Activated T-cell treated with anti-CD3 and anti-CD28 coated beads, Interleukin-2, amount 50 U/mL, for 4 hours (primary cell): ENCODE measurements around the gene CC2D1A. TPM values are rescaled to one million over a fixed set of nuclear protein-coding genes. Genes with fewer than 3 reads are reported as not detected.

ENCODE experiments used
- ATAC-seq, 2 donors: fragments of 200-7000 bp; cut with Tn5 transposase; one replicate each; pipeline ENCODE4 v1.10.0; 2021
- DNase-seq: peaks from one replicate; pipeline ENCODE4 v3.0.0-alpha.2; 2020
- H3K27me3 Mint-ChIP-seq: one replicate; pipeline ENCODE4 v1.8.0; 2021; ENCODE audit warnings: low read depth, mixed read lengths
- H3K36me3 Mint-ChIP-seq: one replicate; pipeline ENCODE4 v1.8.0; 2022; ENCODE audit warnings: mixed read lengths; ENCODE audit not compliant: insufficient read depth
- H3K4me1 Mint-ChIP-seq: one replicate; pipeline ENCODE4 v1.8.0; 2021; ENCODE audit warnings: low read depth, mixed read lengths
- H3K4me3 Mint-ChIP-seq: one replicate; pipeline ENCODE4 v1.8.0; 2021; ENCODE audit warnings: mild to moderate bottlenecking, moderate library complexity, mixed read lengths
- H3K9me3 Mint-ChIP-seq: one replicate; pipeline ENCODE4 v1.8.0; 2021; ENCODE audit warnings: mixed read lengths
- total RNA-seq, 3 donors: library from RNA; stranded (reverse); gene quantifications; one replicate each; pipeline ENCODE4 v1.2.1, GENCODE V29; 2021

CC2D1A gene
- total RNA-seq, 3 donors from 2014 or later, result 34.1 to 40.2 (median 39.6) TPM

DNA sequence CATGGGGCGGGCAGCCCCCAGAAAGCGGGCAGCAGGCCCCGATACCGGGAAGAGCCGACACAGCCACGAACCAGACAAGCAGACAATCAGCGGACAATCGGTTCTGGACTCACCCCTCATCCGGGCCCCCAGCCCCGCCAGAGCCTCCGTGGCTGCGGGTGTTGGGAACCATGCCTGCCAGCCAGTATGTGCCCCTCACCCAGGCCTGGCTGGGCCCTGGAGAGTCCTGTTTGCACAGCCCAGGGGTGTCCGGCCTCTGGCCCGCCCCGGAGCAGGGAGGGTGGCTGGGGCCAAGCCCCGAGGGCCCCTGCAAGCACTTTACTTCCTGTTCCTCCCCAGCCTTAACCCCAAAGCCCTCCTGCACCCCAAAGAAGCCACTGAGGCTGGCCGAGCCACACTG is 24.4 kb downstream of the CC2D1A start:
- Mint-ChIP-seq H3K36me3 (peaks cover 4% of the 10 kb centered on the region), H3K27me3 (peaks cover 9% of the 10 kb centered on the region), H3K9me3 (no peaks in the 10 kb centered on the region), H3K4me3 (no peak overlapping the region), H3K4me1 (peaks cover 7% of the 10 kb centered on the region)
- no peak for ATAC-seq
- DNase-seq, result no peak

DNA sequence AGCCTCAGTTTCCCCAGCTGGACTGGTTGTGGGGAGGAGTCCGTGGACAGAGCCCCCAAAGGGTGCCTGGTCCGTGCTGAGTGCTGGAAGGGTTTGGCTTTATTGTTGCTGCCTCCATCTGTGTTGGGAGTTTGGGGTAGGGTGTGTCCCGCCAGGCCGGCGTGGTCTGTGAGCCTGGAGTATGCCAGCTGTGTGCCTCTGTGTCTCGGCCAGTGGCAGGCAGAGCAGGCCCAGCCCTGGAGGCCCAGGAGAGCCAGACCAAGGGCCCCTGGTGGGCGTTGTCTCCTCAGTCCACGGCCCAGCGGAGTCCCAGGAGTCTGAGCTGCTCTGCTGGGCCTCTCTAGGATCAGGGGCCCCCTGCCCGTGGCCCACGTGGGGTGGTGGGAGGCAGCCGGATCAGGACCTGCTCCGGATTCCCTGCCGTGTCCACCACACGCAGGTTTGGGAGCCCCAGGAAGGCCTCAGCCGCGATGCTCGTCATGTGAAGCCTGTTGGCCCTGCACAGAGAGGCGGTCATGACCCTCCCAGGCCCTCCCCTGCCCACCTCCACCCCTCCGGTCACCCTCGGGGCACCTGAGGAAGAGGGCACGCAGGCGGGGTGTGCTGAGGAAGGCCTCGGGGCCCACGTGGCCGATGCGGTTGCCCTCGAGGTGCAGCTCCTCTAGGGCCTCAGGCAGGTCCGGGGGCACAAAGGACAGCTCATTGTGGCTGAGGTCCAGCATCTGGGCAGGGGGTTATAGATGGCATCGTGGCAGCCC is 25.6 kb downstream of the CC2D1A start:
- Mint-ChIP-seq H3K4me1 (peaks cover 5% of the 10 kb centered on the region), H3K9me3 (no peaks in the 10 kb centered on the region), H3K4me3 (no peak overlapping the region), H3K36me3 (peaks cover 4% of the 10 kb centered on the region), H3K27me3 (peaks cover 9% of the 10 kb centered on the region)
- no peak for ATAC-seq
- no peak for DNase-seq

DNA sequence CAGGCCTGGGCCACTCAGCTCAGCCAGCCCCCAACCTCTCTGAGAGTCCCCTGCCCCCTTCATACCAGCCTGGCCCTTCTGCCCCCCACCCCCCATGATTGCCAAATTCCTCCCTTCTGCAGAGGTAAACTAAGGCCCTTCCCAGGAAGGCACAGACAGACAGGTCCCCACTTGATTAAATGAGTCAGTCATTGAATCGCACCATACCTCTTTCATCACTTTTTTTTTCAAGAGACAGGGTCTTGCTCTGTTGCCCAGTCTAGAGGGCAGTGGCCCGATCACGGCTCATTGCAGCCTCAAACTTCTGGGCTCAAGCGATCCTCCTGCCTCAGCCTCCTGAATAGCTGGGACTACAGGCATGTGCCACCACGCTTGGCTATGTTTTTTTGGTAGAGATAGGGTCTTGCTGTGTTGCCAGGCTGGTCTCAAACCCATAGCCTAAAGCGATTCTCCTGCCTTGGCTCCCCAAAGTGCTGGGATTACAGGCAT is 26.2 kb downstream of the CC2D1A start:
- Mint-ChIP-seq H3K4me3 (no peak overlapping the region), H3K4me1 (peaks cover 2% of the 10 kb centered on the region), H3K36me3 (peaks cover 4% of the 10 kb centered on the region), H3K27me3 (peaks cover 9% of the 10 kb centered on the region), H3K9me3 (no peaks in the 10 kb centered on the region)
- ATAC-seq (no peak), DNase-seq (no peak)

DNA sequence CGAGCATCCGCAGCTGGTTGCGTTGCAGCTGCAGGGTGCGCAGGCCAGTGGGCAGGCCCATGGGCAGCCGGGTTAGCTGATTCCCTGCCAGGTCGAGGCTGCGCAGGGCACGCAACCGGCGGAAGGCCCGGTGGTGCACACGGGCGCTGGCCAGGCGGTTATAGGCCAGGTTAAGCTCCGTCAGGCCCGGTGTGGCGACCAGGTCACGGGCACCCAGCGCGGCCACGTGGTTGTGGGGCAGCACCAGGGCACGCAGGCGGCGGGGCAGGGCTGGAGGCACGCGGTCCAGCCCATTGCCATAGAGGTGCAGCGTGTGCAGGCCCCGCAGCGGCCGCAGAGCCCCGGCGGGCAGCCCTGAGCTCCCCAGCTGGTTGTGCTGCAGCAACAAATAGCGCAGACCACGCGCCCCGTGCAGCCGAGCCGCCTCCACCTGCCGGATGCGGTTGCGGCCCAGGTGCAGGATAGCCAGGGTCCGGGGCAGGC is 27.0 kb downstream of the CC2D1A start:
- Mint-ChIP-seq H3K4me3 (no peak overlapping the region), H3K4me1 (no peaks in the 10 kb centered on the region), H3K9me3 (no peaks in the 10 kb centered on the region), H3K27me3 (peaks cover 13% of the 10 kb centered on the region), H3K36me3 (peaks cover 2% of the 10 kb centered on the region)
- no peak for DNase-seq
- no peak for ATAC-seq

DNA sequence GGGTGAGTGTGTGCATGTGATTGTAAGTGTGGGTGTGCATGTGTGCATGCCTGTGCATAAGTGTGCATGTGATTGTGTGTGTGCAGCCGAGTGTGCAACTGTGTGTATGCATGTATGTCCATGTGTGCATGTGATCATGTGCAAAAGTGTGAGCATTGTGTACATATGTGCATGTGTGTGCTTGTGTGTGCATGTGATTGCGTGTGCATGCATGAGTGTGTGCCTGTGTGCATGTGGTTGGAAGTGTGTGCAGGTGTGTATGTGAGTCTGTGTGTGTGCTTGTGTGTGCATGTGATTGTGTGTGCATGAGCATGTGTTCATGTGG is 28.7 kb downstream of the CC2D1A start:
- peaks cover 2% of the 10 kb centered on the region for H3K36me3 Mint-ChIP-seq
- no peak overlapping the region for H3K4me3 Mint-ChIP-seq
- no peaks in the 10 kb centered on the region for H3K4me1 Mint-ChIP-seq
- peaks cover 13% of the 10 kb centered on the region for H3K27me3 Mint-ChIP-seq
- no peak for DNase-seq
- no peak for ATAC-seq
- H3K9me3 Mint-ChIP-seq, result no peaks in the 10 kb centered on the region

DNA sequence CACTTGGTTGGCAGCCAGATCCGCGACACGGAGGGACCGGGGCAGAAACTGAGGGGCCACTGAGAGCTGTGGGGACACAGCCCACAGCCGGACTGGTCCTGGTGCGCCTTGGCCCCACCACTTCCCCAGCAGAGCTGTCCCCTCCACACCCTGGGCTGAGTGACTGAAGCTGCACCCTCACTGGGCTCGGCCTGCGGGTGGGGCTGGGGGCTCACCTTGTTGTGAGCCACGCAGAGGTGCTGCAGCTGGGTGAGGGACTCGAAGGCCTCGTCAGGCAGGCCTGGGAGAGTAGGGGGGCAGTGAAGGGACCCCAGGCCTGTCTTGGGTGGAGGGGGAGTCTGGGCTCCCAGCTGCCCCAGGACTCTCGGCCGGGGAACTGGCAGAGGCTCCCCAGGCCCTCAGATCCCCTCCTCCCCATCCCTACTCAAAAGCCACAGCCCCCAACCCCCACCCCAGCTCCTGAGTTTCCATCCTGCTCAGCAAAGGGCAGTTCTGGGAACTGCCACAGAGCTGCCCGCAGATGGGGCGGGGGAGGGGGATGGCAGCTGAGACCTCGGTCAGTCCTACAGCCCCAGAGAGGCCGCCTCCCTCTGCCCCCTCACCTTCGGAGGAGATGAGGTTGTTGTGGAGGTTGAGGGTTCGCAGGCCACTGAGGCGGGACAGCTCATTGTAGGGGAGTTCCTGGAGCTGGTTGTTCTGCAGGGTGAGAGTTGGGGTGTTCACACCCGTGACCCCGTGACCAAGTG is 29.9 kb downstream of the CC2D1A start:
- Mint-ChIP-seq H3K36me3 (no peaks in the 10 kb centered on the region), H3K4me1 (no peaks in the 10 kb centered on the region), H3K4me3 (no peak overlapping the region), H3K9me3 (no peaks in the 10 kb centered on the region), H3K27me3 (peaks cover 13% of the 10 kb centered on the region)
- no peak for ATAC-seq
- no peak for DNase-seq

DNA sequence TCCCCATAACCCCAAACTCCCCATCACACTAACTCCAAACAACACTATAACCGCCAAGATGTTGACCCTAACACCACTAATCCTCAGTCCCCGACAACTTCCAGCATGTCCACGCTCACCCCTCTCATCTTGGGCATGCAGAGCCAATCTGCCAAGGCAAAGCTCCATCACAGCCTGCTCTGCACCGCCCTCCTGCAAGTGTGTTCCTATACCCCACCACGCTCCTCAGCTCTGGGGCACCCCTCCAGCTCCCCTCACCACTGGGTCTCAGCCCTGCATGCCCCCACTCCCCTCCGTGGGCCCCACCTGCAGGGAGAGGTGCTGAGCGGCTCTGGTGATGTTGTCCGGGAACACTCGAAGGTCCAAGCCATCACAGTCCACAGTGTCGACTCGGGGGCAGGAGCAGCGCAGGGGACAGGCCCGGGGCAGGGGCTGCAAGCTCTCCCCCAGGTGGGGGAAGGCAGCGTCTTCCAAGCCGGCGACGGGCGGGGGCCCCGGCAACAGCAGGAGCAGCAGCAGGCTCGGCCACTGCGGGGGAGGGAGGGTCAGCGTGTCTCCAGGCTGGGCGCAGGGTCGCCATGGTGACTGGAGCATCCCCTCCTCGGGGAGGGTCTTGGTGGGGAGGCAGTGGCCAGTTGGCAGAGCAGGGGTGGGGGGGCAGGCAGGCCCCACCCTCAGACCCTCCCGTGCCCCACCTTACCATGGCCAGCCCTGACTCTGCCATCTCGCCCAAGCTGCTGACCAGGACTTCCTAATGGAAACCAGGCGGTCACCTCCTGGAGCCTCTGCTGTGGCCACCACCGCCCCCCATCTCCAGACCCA is 31.7 kb downstream of the CC2D1A start:
- Mint-ChIP-seq H3K36me3 (no peaks in the 10 kb centered on the region), H3K27me3 (peaks cover 13% of the 10 kb centered on the region), H3K4me3 (no peak overlapping the region), H3K9me3 (no peaks in the 10 kb centered on the region), H3K4me1 (no peaks in the 10 kb centered on the region)
- ATAC-seq (no peak), DNase-seq (no peak)

DNA sequence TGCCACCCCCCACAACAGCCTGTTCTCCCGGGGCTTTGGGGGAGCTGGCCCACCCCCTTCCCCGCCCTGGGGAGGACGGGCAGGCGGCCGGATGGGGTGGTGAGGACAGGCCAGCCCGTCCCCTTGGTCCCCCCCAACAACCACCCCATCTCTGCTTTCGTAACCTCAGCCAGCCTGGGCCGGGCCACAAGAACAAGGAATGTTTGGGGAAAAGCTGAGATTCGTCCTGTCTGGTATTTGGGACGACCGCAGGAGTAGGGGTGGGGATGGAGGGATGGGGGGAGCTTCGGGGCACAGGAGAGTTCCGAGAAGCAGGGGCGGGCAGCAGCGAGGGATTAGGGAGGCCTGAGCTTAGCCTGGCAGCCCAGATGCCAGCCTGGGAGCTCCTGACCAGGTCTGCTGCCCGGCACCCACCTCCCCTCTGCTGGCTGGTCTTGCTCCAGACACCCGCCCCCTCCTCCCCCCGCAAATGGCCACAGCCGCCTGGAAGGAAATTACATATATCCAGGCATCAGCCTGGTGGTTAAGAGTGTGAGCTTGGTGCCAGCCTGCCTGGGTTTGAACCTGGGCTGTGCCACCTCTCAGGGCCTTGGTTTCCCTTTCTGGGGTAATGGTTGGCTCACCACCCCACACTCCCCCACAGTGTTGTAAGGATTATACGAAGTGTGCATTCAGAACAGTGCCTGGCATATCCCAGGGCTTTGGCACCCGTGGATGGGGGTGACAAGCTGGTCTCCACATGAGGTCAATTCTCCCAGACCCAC is 32.5 kb downstream of the CC2D1A start, which contains the start of gene PODNL1:
TSS of gene PODNL1 (minus strand) at position 117 of the 764 bp plus-strand sequence. CDS start 236 bp downstream, outside the sequence.
- H3K4me3 Mint-ChIP-seq, result no peak within 1 kb of the TSS
- H3K4me1 Mint-ChIP-seq, result no peaks in the 10 kb centered on the region
- ATAC-seq, result no peak
- peaks cover 9% of the 10 kb centered on the region for H3K27me3 Mint-ChIP-seq
- no peaks in the 10 kb centered on the region for H3K9me3 Mint-ChIP-seq
- H3K36me3 Mint-ChIP-seq, result no peaks in the 10 kb centered on the region
- no peak for DNase-seq

DNA sequence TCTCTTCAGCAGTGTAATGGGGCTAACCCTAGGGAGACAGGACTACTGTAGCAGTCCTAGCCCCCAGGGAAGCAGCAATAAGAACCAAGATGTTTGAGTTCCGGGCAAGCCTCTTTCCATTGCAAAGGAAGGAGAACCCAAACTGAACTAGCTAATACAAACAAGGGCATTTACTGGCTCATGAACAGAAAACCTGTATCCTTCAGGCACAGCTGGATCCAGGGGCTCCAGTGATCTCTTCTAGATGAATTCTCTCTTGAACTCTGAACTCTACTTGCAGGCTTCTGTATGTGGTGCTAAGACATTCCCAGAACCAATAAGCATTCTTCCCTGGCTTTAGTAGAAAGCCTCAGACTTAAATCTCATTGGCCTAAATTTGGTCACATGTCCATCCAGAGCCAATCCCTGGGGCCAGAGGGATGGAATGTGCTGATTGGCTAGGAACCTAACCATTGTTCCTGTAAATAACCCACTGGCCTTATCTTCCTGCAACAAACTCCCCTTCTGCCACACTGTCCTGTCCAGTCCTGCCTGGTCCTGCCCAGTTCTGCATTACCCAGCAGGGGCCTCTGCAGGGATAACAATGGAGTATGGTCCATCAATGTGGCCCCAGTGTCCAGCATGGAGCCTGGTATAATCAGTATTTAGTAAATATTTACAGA is 36.2 kb downstream of the CC2D1A start:
- peaks cover 4% of the 10 kb centered on the region for H3K27me3 Mint-ChIP-seq
- no peak overlapping the region for H3K4me3 Mint-ChIP-seq
- H3K4me1 Mint-ChIP-seq, result no peaks in the 10 kb centered on the region
- no peaks in the 10 kb centered on the region for H3K36me3 Mint-ChIP-seq
- DNase-seq, result no peak
- no peaks in the 10 kb centered on the region for H3K9me3 Mint-ChIP-seq
- no peak for ATAC-seq

DNA sequence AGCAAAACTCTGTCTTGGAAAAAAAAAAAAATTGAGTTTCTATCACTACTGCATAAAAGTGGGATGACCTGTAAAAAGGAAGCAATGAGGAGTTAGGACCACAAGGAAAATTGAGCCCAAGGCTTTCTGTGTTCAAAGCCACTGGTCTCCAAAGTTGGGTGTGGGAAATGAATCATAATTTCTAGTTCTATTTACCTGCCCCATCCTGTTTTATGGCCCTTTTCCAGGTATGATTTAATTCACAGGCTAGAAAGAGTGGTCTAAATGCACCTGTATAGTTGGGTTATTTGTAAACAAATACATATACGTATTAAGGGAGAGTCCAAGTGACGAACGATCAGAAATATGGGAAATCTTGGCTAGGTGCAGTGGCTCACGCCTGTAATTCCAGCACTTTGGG is 40.4 kb downstream of the CC2D1A start:
- no peaks in the 10 kb centered on the region for H3K36me3 Mint-ChIP-seq

DNA sequence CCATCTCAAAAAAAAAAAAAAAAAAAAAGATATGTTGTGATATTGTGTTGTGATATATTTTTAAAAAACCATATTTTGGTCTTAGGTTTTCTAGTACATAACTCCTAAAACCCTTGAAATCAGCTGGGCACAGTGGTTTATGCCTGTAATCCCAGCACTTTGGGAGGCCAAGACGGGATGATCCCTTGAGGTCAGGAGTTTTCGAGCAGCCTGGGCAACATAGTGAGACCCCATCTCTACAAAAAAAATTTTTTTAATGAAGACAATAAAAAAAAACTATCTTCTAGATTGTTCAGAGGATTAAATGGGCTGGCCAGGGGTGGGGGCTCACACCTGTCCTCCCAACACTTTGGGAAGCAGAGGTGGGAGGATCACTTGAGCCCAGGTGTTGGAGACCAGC is 45.0 kb downstream of the CC2D1A start:
- DNase-seq, result no peak

More for the DNA sequence above, 40.4 kb downstream of the CC2D1A start:
- Mint-ChIP-seq H3K9me3 (no peaks in the 10 kb centered on the region), H3K4me3 (no peak overlapping the region), H3K27me3 (no peaks in the 10 kb centered on the region), H3K4me1 (no peaks in the 10 kb centered on the region)
- ATAC-seq (no peak), DNase-seq (no peak)

DNA sequence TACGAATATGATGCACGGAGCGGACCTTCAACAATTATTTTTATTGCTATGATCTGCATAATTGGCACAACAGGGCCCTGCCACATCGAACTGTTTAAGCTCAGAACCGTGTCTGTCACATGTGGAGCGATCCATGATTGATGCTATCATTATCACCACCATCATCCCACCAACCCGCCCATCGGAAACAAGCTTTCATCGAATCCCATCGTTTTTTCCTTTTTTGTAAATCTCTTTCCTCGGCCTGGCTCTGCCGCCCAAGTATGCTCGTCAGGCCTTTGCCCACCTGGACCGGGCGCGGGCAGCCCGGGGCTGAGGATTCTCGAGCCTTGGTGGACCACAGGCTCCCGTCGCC is 45.8 kb downstream of the CC2D1A start:
- no peak for DNase-seq
- Mint-ChIP-seq H3K27me3 (no peaks in the 10 kb centered on the region), H3K4me1 (peaks cover 22% of the 10 kb centered on the region), H3K4me3 (peak overlapping the region; percentile 96), H3K36me3 (peaks cover 4% of the 10 kb centered on the region), H3K9me3 (no peaks in the 10 kb centered on the region)
- peak; percentile 6 to 12 for ATAC-seq

More for the DNA sequence above, 45.0 kb downstream of the CC2D1A start:
- no peak for ATAC-seq
- Mint-ChIP-seq H3K4me3 (no peak overlapping the region), H3K36me3 (peaks cover 3% of the 10 kb centered on the region), H3K4me1 (peaks cover 22% of the 10 kb centered on the region), H3K9me3 (no peaks in the 10 kb centered on the region), H3K27me3 (no peaks in the 10 kb centered on the region)

DNA sequence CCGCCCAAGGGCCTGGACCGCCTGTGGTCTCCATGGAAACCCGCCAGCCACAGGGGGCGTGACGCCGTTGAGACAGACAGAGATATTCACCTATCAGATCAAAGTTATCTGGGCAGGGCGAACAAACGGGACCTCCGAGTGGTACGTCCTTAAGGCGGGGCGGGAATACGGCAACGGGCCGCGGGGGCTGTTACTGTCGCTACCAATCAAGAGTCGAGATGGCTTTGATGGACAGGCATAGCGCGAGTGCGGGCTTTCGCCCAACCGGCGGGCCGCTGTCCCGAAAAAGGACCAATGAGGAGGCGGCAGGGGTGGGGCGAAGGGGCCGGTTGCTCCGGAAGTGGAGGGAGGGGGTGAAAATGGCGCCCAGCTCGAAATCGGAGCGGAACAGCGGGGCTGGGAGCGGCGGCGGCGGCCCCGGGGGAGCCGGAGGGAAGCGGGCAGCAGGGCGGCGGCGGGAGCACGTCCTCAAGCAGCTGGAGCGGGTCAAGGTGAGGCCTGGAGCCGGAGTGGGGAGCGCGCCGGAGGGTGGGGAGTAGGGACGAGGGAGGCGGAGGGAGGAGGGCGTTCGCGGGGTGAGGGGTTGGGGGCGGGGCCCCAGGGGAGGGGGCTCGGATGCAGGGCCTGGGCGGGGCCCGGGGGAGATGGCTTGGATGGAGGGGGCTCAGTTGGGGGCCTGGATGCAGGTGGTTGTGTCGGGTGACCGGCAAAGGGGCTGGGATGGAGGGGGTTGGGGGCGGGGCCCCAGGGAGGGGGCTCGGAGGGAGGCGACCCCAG is 46.3 kb downstream of the CC2D1A start, which contains the start of gene DCAF15:
TSS of gene DCAF15 (plus strand) at position 356 of the 777 bp plus-strand sequence. CDS start at position 360, 4 bp downstream.
- Mint-ChIP-seq H3K27me3 (no peaks in the 10 kb centered on the region), H3K4me1 (peaks cover 22% of the 10 kb centered on the region), H3K4me3 (peak within 1 kb of the TSS; percentile 96), H3K9me3 (no peaks in the 10 kb centered on the region), H3K36me3 (peaks cover 7% of the 10 kb centered on the region)
- peak; percentile 97 to 98 for ATAC-seq
- peak; percentile 97 for DNase-seq
